Bronchial epithelial cell (primary cell): ENCODE data around the gene OLFML2A. TPM values are rescaled to one million over a fixed set of nuclear protein-coding genes. Genes with fewer than 3 reads are reported as not detected.
"Not testable (repeated sequence)": the region's sequence is repeated elsewhere in the genome, so short reads cannot be mapped to it uniquely, and the experiment has no call there.

Experiments used
- DNase-seq: peaks from one replicate; pipeline ENCODE4 v3.0.0-alpha.2; 2010; ENCODE audit warnings: low read depth
- FAIRE-seq: peaks from 2 replicates; lab custom pipeline; 2011; peaks lifted over from hg19 to GRCh38; lab: Jason Lieb, UNC
- H3K27me3 ChIP-seq: 2 replicates; pipeline ENCODE4 v1.5.1; 2011; ENCODE audit warnings: low read length; ENCODE audit not compliant: control insufficient read depth, insufficient read depth
- H3K36me3 ChIP-seq: 2 replicates; pipeline ENCODE4 v1.5.1; 2011; ENCODE audit warnings: low read length; ENCODE audit not compliant: control insufficient read depth, insufficient read depth
- H3K4me3 ChIP-seq: 2 replicates; pipeline ENCODE4 v1.5.1; 2011; ENCODE audit warnings: mild to moderate bottlenecking, low read depth, low read length, control low read depth
- CTCF ChIP-seq: IDR thresholded peaks from 2 replicates; pipeline ENCODE4 v1.5.1; 2011; ENCODE audit warnings: mild to moderate bottlenecking, moderate library complexity, low read length, control low read depth, inconsistent platforms; ENCODE audit not compliant: insufficient read depth, severe bottlenecking
- total RNA-seq: library from RNA; depleted of rRNA; stranded (reverse); fragments of >200 nt; gene quantifications from 2 replicates; pipeline ENCODE4 v1.2.1, GENCODE V29; 2014

The OLFML2A gene
- total RNA-seq, 1 donor from 2014 or later: 4.5 TPM

DNA sequence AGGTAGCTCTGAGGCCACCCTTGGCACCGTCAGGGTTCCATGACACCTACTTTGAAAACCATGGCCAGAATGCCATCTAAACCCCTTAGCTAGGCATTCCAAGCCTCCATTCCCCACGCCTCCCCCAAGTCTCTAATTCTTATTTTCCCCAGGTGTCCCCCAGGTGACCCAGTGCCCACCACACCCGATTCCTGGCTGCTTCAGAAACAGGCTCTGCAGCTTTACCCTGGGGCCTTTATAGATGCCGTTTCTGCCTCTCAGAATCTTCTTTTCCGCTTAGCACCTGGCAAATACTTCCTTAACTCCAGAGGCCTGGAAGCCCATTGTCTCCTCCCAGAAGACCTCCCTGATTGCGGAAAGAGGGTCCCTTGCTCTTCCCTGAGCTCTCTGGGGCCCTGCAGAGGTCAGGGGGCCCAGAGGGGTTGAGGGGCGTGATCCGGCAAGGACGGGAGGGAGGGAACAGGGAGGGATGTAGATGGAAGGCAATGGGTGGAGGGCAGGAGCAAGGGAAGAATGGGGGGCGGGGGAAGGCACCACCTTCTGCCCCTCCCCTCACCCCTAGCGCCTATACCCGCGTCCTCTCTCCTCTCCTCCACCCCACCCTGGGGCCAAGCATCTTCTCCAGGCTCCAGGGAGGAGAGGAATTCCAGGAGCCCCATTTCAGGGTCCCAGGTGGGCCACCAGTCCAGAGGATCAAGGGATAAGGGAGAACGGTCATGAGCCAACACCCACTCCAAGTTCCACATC, 64.3 kb downstream of the OLFML2A start:
- FAIRE-seq (no peak), DNase-seq (no peak)
- Histone ChIP-seq H3K4me3 (no peak overlapping the region), H3K36me3 (no peaks in the 10 kb centered on the region), H3K27me3 (no peaks in the 10 kb centered on the region)
- no peak for TF ChIP-seq CTCF

DNA sequence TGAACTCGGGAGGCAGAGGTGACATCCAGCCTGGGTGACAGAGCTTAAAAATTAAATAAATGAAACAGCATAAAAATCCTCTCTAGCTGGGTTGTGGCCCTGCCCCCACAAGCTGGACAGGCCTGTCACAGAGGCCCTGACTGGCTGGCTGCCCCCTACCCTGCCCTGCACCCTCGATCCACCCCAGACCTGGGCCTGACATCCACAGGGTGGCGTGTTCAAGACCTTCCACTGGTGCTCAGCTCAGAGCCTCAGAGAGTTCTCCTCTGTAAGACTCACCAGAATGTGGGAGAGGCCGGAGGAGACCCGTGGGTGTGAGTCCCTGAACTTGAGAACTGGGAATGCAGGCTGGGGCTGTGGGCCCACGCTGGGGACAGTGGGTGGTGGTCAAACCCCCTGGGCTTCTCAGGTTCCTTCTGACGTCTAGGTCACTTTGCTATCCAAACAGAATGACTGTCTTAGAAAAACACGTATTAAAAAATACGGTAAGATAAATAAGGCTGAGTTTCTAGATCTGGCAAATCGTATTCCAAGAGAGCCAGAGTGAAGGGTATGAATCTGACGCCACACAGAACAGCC, 66.6 kb downstream of the OLFML2A start:
- DNase-seq (no peak), FAIRE-seq (no peak)
- Histone ChIP-seq H3K27me3 (no peaks in the 10 kb centered on the region), H3K4me3 (no peak overlapping the region), H3K36me3 (no peaks in the 10 kb centered on the region)
- TF ChIP-seq CTCF: no peak

- Histone ChIP-seq H3K27me3 (no peaks in the 10 kb centered on the region), H3K36me3 (no peaks in the 10 kb centered on the region), H3K4me3 (no peak overlapping the region)
- no peak for TF ChIP-seq CTCF
- FAIRE-seq (no peak), DNase-seq (no peak)
These were observed 67.4 kb downstream of the OLFML2A start for GRCh38 chr9:124844291-124844690.

DNA sequence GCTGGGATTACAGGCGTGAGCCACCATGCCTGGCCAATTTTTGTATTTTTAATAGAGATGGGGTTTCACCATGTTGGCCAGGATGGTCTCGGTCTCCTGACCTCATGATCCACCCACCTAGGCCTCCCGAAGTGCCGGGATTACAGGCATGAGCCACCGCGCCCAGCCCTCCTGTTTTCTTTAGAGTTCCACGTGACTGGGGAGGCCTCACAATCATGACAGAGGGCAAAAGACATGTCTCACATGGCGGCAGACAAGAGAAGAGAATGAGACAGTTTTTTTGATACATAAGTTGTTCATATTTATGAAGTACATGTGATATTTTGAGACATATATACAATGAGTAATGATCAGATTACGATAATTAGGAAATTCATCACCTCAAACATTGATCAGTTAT, 69.5 kb downstream of the OLFML2A start:
- FAIRE-seq, DNase-seq, H3K27me3 ChIP-seq, H3K4me3 ChIP-seq, H3K36me3 ChIP-seq: not testable (repeated sequence)

- no peak for FAIRE-seq
These were observed 70.0 kb downstream of the OLFML2A start for GRCh38 chr9:124846969-124847368.

More at GRCh38 chr9:124846969-124847368, 70.0 kb downstream of the OLFML2A start:
- Histone ChIP-seq H3K4me3 (no peak overlapping the region), H3K27me3 (no peaks in the 10 kb centered on the region), H3K36me3 (no peaks in the 10 kb centered on the region)
- TF ChIP-seq CTCF: no peak
- DNase-seq: no peak
